ENCODE measurements around the gene SEPHS1. TPM values are rescaled to one million over a fixed set of nuclear protein-coding genes. Genes with fewer than 3 reads are reported as not detected.
A peak's percentile ranks its signal among the peaks of the same experiment; 100 is the strongest.
"Not testable (repeated sequence)": the region's sequence is repeated elsewhere in the genome, so short reads cannot be mapped to it uniquely, and the experiment has no call there.

The SEPHS1 gene, protein sequence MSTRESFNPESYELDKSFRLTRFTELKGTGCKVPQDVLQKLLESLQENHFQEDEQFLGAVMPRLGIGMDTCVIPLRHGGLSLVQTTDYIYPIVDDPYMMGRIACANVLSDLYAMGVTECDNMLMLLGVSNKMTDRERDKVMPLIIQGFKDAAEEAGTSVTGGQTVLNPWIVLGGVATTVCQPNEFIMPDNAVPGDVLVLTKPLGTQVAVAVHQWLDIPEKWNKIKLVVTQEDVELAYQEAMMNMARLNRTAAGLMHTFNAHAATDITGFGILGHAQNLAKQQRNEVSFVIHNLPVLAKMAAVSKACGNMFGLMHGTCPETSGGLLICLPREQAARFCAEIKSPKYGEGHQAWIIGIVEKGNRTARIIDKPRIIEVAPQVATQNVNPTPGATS
- 100 to 1,000 TPM; 130 to 146 (median 139) TPM for polyA plus RNA-seq (ENCODE audit: insufficient read length in 3 of 3)

DNA sequence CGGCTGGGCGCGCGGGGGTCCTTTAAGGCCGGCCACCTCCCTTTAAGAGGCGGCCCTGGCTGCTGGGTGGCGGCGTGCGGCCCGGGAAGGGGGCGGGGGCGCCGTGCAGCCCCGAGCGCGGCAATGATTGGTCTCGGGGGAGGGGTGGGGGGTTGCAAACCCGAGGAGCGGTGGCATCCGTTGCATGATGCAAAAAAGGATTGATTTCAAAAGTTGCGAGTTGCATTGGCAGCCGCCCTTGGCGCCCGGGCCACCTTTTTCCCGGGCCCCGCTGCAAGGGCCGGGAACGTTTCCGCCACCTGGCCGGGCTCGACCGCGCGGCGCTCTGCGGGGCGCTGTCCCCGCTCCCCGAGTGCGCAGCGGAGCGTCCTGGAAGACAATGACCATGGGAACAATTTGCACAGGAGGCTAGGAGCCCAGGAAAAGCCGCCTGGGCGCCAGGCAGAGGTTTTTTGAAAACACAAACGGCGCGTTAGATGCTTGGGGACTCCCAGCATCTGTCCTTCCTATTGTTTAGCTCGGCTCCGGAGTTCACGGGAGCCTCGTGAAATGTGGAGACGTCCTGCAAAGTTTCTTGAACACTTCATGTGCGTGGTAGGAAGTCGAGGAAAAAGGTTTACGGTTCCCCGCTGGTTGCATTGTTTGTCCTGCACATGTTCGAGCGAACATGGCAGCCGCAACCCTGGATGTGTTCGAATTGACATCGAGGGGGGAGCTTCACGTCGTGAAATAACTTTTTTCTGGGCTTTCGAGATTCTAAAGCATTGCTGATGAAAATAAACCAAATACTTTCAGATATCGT, at the start of gene SEPHS1:
Gene SEPHS1, minus strand, starts transcription at position 78 of the 802 bp plus-strand sequence. CDS start 3,343 bp downstream, outside the sequence.
- peak in 2 of 3 donors; percentile 65 to 66 for DNase-seq (ENCODE audit: low read depth in 3 of 3, low spot score in 2 of 3)

DNA sequence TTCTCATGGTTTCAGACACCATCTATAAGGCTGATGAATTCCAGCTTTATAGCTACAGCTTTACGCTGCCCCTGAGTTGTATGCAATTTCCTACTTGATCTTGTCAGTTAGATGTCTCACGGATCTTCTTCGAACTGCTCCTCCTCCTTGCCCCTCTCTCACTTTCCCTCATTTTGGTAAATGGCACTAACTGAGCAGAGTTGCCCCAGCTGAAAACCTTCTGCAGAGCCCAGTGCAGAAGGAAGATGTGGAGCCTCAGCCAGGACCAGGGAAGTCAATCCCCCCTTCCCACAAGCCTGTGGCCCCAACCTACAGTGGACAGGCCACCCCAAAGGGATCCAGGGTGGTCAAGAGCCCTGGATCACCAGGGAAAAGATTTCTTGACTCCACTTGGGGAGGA, 49.0 kb upstream of the SEPHS1 start:
- DNase-seq (ENCODE audit: low read depth in 3 of 3, low spot score in 2 of 3) = no peak

DNA sequence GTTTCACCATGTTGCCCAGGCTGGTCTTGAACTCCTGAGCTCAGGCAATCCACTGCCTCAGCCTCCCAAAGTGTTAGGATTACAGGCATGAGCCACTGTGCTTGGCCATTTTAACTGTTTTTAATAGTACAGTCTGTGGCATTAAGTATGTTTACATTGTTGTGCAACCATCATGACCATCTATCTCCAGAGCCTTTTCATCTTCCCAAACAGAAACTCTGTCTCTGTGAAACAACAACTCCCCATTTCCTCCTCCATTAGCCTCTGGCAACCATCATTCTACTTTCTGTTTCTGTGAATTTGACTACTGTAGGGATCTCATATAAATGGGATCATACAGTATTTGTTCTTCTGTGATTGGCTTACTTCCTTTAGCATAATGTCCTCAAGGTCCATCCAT, 48.3 kb upstream of the SEPHS1 start:
- no peak for DNase-seq (ENCODE audit: low read depth in 3 of 3, low spot score in 2 of 3)

DNA sequence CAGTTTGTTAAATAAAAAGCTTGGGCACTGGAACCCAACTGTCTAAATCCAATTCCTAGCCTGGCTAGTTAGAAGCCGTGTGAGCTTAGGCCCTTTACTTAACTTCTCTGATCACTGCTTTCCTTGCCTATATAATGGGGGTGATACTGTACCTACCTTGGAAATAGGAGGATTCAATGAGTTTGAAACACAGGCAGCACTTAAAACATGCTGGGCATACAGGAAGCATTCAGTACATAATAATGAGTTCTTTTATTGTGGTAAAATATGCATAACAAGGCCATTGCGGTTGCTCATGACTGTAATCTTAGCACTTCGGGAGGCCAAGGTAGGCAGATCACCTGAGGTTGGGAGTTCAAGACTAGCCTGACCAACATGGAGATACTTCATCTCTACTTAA, 47.4 kb upstream of the SEPHS1 start:
- DNase-seq (ENCODE audit: low read depth in 3 of 3, low spot score in 2 of 3) = no peak

DNA sequence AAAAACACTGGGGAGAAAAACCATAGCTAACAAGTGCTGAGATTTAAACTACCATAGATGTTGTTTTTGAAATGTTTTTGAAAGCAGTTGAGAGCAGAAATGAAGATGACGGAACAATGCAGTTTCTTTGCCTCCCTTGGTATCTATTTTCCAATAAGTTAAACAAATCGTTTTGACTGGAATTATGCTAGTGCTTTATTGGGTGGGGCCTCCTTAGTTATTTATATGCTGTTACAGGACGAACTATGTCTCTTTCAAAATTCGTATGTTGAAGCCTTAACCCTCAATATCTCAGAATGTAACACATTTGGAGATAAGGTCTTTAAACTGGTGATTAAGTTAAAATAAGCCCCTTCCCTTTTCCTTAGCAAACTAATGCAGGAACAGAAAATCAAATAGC, 45.5 kb upstream of the SEPHS1 start:
- DNase-seq (ENCODE audit: low read depth in 3 of 3, low spot score in 2 of 3) = no peak

DNA sequence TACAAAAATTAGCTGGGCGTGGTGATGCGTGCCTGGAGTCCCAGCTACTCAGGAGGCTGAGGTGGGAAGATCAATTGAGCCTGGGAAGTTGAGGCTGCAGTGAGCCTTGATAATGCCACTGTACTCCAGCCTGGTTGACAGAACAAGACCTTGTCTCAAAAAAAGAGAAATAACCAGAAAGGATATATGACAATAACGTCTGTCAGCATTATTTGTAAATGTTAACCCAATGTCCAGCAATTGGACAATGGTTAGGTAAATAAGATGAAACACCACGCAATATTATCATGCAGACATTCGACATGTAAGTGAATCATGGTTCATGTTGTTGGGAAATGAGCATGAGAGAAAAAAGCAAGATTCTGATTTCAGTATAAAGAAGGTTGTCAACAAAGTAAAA, 44.6 kb upstream of the SEPHS1 start:
- DNase-seq (ENCODE audit: low read depth in 3 of 3, low spot score in 2 of 3) = no peak

DNA sequence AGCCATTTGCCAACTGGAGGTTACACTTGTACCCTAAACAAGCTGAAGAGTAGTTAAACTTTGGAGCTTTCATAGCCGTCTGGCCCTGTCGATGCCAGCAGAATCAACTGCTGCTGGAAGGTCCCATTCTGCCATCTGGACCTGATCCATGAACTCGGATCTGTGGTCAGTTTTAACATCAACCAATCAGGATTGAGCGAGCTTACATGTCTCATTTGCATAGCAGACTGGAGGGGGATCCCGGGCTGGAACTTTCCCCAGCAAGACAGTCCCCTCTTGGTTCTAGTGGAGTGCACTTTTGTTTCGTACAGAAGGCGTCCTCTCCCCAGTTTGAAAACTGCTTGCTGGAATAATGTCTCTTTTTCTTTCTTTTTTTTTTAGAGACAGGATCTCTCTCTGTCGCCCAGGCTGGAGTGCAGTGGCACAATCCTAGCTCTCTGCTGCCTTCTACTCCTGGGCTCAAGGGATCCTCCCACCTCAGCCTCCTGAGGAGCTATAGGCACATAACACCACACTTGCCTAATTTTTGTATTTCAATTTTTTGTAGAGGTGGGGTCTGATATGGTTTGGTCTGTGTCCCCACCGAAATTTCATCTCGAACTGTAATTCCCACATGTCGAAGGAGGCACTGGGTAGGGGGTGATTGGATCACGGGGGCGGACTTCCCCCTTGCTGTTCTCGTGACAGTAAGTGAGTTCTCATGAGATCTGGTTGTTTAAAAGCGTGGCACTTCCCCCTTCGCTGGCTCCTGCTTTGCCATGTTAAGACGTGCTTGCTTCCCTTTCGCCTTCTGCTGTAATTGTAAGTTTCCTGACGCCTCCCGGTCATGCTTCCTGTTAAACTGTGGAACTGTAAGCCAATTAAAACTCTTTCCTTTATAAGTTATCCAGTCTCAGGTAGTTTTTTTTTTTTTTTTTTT, 42.8 kb upstream of the SEPHS1 start:
- DNase-seq (ENCODE audit: low read depth in 3 of 3, low spot score in 2 of 3) = no peak

DNA sequence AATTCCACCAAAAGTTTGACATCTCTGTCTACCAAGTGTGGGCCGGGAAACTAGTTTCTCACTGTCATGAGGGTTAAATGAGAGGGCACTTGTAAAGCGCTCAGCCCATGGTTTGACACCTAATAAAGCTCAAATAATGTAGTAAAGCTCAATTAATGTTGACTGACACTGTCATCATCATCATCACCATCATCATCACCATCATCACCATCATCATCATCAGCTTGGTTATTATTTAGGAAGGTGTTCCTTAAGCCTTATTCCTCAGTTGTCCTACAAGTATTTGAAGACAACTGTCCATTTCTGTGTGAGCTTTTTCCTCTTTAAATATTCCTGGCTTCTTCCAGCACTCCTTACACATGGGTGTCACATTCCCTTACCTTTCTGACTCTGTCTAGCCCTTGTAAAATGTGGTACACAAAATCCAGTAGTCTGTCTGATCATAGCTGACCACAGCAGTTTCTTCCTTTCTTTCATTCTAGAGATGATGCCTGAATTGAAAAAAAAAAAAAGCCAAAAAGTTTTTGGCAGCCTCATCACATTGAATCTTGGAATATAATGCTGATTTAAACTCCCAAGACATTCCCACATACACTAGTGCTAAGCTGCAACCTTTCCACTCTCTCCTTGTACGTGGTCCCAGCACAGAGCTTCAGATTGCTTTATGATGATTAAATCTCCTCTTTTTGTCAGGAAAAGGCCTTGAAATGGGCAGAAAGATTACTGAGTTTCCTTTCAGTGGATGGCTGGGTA, 40.6 kb upstream of the SEPHS1 start:
- no peak for DNase-seq (ENCODE audit: low read depth in 3 of 3, low spot score in 2 of 3)

DNA sequence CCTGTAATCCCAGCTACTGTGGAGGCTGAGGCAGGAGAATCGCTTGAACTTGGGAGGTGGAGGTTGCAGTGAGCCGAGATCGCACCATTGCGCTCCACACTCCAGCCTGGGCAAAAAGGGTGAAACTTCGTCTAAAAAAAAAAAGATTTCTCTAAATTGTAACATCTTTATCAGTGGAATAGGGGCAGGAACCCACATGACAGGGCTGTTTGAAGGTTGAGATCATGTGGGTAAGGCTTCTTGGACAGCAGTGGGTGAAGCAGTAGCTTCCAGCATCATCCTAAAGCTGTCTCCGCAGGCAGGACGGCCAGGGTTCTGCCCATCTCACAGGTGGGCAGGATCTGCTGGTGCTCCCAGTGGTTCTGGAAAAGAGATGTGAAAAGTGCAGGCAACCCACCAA, 37.9 kb upstream of the SEPHS1 start:
- DNase-seq (ENCODE audit: low read depth in 3 of 3, low spot score in 2 of 3) = no peak

DNA sequence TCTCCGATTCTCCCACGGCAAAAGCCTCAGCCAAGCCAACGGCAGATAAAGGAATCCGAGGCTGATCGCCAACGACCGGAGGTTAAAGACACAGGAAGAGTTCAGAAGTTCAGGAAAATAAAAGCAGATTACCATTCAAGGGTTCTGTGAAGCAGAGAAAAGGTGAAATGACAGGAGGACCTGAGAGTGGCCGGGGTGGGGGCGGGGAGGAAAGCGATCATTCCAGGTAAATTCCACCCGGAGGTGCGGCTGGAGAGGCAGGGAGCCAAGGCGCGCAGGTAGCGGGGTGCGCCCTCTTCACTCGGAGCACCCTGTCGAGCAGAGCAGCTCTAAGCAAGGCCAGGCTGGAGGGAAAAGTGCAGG, 35.3 kb upstream of the SEPHS1 start:
- DNase-seq (ENCODE audit: low read depth in 3 of 3, low spot score in 2 of 3) = no peak

DNA sequence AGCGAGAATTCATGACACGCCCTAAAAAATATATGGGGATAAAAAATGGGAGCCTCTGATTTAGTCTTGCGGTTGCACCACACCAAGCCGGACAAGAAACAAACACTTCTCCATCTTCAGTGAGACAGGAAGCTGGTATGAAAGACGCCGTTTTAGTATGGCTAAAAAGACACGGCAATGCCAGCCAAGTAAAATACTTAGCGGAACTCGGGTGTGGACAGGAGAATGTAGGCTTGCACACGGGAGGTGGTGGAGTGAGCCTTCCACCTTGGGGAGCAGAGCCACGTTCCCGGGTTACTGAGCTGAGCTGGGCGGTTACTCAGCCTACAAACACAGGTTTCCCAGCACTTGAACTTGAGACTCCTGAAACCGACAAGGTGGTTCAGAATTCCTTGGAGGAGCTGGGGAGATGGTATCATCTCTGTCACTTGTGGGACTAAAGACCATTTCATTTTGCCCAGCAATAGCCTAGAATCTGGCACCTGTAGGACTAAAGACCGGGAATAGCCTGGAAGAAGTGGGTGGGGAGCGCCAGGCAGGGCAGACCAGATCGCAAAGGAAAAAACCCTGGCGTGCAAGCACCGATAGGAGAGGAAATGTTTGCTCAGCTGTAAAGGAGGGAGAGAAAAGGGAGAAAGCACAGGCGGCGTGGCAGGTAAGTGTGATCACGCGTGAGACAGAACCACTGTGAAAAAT, 34.8 kb upstream of the SEPHS1 start:
- DNase-seq (ENCODE audit: low read depth in 3 of 3, low spot score in 2 of 3) = no peak

DNA sequence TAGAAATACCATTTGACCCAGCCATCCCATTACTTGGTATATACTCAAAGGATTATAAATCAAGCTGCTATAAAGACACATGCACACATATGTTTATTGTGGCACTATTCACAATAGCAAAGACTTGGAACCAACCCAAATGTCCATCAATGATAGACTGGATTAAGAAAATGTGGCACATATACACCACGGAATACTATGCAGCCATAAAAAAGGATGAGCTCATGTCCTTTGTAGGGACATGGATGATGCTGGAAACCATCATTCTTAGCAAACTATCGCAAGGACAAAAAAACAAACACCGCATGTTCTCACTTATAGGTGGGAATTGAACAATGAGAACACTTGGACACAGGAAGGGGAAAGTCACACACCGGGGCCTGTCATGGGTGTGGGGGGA, 31.0 kb upstream of the SEPHS1 start:
- DNase-seq (ENCODE audit: low read depth in 3 of 3, low spot score in 2 of 3) = not testable (repeated sequence)

DNA sequence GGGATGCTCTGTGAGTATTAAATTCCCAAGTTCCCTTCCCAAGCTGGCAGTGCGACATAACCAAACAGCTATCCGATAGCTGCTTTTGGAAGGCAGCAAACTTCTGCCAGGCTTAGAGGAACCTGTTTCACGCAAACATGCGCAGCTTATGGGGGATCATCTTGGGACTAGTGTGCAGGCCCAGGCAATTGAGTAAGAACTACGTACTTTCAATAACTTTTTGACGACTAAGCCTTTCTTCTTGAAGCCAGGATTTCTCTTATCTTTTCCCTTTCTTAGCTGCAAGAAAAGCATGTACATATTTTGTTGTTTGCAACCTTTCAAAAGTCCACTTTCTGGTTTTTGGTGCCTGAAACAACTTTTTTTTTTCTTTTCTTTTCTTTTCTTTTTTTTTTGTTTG, 28.7 kb upstream of the SEPHS1 start:
- no peak for DNase-seq (ENCODE audit: low read depth in 3 of 3, low spot score in 2 of 3)

DNA sequence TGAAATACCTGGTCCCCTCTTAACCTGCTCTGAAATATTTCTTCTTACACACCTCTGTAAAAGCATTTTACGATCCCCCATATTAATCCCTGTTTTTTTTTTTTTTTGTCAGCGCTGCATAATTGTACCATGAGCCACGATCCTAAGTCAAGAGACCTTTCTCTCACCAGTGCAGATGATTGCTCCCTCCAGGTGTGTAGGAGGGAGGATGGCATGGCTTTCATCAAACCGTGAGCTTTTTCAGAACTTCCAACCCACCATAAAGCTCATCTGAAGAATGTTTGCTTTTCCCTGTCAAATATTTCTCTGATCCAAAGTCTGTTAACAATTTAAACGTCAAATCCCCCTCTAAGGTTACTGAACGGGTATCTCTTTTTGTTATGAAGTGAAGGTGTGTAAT, 28.2 kb upstream of the SEPHS1 start:
- DNase-seq (ENCODE audit: low read depth in 3 of 3, low spot score in 2 of 3) = no peak

DNA sequence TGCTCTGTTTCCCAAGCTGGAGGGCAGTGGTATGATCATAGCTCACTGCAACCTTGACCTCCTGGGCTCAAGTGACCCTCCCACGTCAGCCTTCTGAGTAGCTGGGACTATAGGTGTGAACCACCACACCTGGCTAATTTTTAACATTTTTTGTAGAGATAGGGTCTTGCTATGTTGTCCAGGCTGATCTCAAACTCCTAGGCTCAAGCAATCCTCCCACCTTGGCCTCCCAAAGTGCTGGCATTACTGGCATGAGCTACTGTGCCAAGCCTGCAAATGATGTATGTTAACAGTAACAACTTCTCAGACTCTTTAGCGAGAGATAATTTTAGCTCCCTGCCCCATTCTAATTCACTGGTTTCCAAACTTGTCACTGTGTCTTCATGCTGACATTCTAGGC, 27.7 kb upstream of the SEPHS1 start:
- no peak for DNase-seq (ENCODE audit: low read depth in 3 of 3, low spot score in 2 of 3)

DNA sequence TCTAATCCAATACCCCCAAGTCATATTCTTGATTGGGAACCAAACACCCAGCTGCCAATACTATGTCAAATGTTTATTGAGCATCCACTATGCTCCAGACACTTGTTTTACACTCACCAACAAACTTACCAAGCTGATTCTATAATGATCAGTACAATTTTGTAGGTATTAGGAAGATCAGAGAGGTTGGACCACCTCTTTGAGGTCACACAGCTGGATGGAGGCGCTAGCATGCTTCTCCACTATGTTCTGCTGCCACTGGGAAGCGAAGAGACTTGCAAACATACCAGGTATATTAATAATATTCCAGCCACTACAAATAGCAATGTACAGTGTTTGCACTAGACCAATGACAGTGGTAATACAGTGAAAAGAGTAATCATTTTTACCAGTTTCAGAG, 25.6 kb upstream of the SEPHS1 start:
- DNase-seq (ENCODE audit: low read depth in 3 of 3, low spot score in 2 of 3) = no peak

DNA sequence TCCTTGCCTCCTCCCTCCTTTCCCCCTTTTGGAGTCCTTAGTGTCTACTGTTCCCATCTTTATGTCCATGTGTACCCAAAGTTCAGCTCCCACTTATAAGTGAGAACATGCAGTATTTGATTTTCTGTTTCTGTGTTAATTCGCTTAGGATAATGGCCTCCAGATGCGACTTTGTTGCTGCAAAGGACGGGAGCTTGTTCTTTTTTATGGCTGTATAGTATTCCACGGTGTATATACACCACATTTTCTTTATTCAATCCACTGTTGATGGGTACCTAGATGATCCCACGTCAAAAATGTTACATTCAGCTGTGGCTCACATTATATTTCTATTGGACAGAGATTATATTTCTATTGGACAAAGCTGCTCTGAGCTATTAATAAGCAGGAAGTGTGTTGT, 24.4 kb upstream of the SEPHS1 start:
- DNase-seq (ENCODE audit: low read depth in 3 of 3, low spot score in 2 of 3) = no peak

DNA sequence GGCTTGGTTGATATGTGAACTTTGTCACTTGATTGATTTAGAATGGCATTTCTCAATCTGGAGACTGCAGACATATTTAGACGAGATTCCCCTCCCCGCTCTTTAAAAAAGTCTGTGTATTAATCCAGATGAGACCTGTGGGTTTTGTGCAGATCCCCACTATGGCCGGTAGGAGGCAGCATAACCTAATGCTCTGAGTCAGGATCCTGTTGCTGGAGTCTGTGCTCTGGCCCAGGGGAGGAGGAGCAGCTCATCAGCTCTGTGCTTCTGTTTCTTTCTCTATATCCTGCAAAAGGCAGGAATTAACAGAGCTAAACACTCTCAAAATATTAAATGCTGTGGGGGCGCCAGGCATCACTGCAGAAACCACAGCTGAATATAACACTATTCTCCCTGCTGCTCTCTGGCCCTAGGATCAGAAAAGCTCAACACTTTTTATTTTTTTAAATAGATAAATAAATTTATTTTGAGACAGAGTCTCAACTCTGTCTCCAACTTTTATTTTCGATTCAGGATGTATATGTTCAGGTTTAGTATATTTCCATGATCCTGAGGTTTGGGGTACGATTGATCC, 23.9 kb upstream of the SEPHS1 start:
- DNase-seq (ENCODE audit: low read depth in 3 of 3, low spot score in 2 of 3) = peak in 2 of 3 donors; percentile 74 to 83

DNA sequence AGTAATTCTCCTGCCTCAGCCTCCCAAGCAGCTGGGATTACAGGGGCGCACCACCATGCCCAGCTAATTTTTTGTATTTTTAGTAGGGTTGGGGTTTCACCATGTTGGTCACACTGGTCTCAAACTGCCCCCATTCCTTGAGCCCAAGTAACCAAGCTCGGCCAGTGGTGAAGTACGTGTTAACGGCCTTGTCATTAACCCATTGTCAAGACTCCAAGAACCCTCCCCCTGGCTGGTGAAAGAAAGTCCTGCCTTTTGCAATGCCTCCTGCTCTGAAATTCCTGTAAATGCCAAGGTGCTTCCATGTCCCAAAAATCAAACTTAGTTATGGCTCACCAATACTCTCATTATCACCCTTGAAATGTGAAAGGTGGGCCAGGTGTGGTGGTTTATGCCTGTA, 18.8 kb upstream of the SEPHS1 start:
- DNase-seq (ENCODE audit: low read depth in 3 of 3, low spot score in 2 of 3) = no peak

Data from right renal cortex interstitium (tissue), 3 donors.